Neutrophil (primary cell): Measurements from ENCODE around the gene FN1.

Experiments used
- H3K27ac ChIP-seq: fragments of 200-600 bp; sonication (generic); 2 replicates; pipeline ENCODE4 v1.5.1; 2016; ENCODE audit warnings: mild to moderate bottlenecking, moderate library complexity
- H3K27me3 ChIP-seq: fragments of 200-600 bp; sonication (generic); 2 replicates; pipeline ENCODE4 v1.6.0; 2016; ENCODE audit warnings: mild to moderate bottlenecking
- H3K36me3 ChIP-seq: fragments of 200-600 bp; sonication (generic); 2 replicates; pipeline ENCODE4 v1.5.1; 2017
- H3K4me1 ChIP-seq, 2 experiments: fragments of 200-600 bp in 1 of 2; sonication (generic) in 1 of 2; 1 replicate in 1 of 2; 2 replicates in 1 of 2; pipeline versions ENCODE4 v1.5.1 to v1.6.1; 2013 to 2016; ENCODE audit warnings: low read depth in 1 of 2, low read length in 1 of 2, mild to moderate bottlenecking in 1 of 2, moderate library complexity in 1 of 2; ENCODE audit not compliant: control insufficient read depth in 1 of 2, insufficient read depth in 1 of 2
- H3K4me3 ChIP-seq, 2 experiments: fragments of 200-600 bp in 1 of 2; sonication (generic) in 1 of 2; 1 replicate in 1 of 2; 2 replicates in 1 of 2; pipeline ENCODE4 v1.5.1; 2013 to 2016; ENCODE audit warnings: low read depth in 1 of 2, low read length in 1 of 2, mild to moderate bottlenecking in 1 of 2, moderate library complexity in 1 of 2
- H3K9me3 ChIP-seq: fragments of 200-600 bp; sonication (generic); 2 replicates; pipeline ENCODE4 v1.5.1; 2016
- TF ChIP-seq, protein P1 (sequence below): fragments of 200-600 bp; sonication (generic); IDR thresholded peaks from 2 replicates; pipeline ENCODE4 v1.5.1; 2016; ENCODE audit warnings: antibody characterized with exemption

Gene FN1

DNA sequence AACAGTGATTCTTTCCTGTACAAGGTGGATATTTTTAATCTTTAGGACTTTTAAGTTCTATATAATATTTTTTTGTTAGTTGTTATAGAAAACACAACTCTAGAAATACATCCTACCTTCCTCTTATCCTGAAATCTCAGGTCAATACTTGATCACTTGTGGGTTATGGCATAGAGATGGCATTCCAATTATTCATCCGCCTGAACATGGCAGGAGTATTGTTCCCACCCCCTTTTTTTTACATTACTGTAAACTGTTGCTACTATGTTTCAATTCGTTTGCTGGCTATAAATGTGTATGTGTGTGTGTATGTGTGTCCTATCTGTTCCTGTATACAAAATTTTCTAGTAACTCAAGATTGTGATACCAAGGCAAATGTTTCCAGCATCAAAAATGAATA, 43.3 kb upstream of the FN1 start:
- TF ChIP-seq, protein P1, sequence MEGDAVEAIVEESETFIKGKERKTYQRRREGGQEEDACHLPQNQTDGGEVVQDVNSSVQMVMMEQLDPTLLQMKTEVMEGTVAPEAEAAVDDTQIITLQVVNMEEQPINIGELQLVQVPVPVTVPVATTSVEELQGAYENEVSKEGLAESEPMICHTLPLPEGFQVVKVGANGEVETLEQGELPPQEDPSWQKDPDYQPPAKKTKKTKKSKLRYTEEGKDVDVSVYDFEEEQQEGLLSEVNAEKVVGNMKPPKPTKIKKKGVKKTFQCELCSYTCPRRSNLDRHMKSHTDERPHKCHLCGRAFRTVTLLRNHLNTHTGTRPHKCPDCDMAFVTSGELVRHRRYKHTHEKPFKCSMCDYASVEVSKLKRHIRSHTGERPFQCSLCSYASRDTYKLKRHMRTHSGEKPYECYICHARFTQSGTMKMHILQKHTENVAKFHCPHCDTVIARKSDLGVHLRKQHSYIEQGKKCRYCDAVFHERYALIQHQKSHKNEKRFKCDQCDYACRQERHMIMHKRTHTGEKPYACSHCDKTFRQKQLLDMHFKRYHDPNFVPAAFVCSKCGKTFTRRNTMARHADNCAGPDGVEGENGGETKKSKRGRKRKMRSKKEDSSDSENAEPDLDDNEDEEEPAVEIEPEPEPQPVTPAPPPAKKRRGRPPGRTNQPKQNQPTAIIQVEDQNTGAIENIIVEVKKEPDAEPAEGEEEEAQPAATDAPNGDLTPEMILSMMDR = no peak
- no peaks in the 10 kb centered on the region for H3K4me1 ChIP-seq
- H3K36me3 ChIP-seq = no peaks in the 10 kb centered on the region
- H3K9me3 ChIP-seq = no peaks in the 10 kb centered on the region
- H3K4me3 ChIP-seq = no peak overlapping the region
- H3K27me3 ChIP-seq = no peaks in the 10 kb centered on the region
- H3K27ac ChIP-seq = no peak overlapping the region

DNA sequence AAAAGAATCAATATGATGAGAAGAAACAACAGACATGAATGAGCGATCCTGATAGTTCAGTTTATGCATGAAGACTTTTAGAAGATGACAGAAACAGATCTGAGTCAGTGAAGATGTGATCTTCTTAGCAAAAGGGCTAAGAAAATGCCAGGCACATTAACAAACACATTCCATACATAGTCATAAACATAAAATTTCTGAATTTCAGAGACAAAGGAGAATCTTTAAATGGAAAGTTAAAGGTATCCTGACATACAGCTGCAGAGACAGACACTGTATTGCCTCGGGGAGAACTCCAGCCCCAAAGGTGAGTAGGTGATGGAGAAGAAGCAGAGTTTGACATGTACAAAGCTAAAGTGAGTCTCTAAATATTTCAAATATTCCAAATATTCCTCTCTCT, 40.6 kb upstream of the FN1 start:
- H3K27me3 ChIP-seq = no peaks in the 10 kb centered on the region
- no peaks in the 10 kb centered on the region for H3K9me3 ChIP-seq
- no peaks in the 10 kb centered on the region for H3K36me3 ChIP-seq
- TF ChIP-seq, protein P1 = no peak
- no peaks in the 10 kb centered on the region for H3K4me1 ChIP-seq
- no peak overlapping the region for H3K4me3 ChIP-seq
- no peak overlapping the region for H3K27ac ChIP-seq

DNA sequence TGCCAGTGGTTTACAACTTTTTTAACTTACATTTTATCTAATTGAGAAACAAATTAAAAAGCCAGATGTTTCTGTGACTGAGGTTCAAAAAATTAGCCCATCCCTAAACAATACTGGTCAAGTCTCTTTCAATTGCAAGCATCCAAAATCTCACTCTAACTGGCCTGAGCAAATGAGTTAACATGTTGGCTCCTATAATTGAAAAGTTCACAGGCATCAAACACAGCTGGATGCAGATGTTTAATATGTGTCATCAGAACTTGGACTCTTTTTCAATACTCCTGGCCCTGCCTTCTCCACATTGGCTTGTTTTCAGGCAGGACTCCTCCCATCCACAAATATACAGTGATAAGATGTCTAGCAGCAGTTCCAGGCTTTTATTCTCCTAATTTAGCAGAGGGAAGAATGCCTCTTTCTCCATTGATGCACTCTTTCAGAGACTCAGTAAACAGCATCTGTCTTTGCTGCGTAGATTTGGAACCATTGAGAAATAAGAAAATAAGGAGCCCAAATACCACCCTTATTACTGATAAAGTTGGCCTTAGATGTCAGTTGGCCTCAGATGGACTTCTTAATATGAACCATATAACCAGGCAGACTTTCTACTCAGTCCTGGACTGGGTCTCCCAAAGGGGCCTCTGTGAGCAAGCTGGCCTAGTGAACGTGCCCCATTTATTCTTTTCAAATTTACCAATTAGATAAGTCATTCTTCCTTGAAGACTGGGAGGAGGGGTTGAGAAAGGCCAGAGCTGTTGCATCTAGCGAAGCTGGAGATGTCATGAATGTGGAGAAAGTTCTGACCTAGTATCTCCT, 30.4 kb upstream of the FN1 start:
- Histone ChIP-seq H3K9me3 (no peaks in the 10 kb centered on the region), H3K36me3 (no peaks in the 10 kb centered on the region), H3K27ac (no peak overlapping the region), H3K4me3 (no peak overlapping the region), H3K27me3 (peaks cover 7% of the 10 kb centered on the region), H3K4me1 (no peaks in the 10 kb centered on the region)
- TF ChIP-seq, protein P1 = no peak

DNA sequence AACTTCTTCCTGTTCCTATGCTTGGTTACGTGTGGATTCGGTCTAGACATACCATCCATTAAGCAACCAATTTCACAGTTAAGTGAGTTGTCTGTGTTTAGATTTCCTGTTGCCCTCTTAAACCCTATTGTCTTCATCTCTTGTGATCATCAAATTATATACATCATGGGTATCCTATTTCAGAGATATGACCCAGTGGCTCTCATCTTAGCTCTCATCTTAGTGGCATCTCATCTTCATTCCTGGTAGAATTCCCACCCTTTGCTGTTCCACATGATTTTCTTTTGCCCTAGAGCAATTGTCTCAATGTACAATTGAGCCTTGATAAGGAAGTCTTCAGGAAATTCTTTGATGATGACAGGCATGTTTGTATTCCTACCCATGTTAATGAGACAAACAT, 29.4 kb upstream of the FN1 start:
- Histone ChIP-seq H3K27ac (no peak overlapping the region), H3K36me3 (no peaks in the 10 kb centered on the region), H3K9me3 (no peaks in the 10 kb centered on the region), H3K27me3 (peaks cover 15% of the 10 kb centered on the region), H3K4me3 (no peak overlapping the region), H3K4me1 (no peaks in the 10 kb centered on the region)
- TF ChIP-seq, protein P1 = no peak

DNA sequence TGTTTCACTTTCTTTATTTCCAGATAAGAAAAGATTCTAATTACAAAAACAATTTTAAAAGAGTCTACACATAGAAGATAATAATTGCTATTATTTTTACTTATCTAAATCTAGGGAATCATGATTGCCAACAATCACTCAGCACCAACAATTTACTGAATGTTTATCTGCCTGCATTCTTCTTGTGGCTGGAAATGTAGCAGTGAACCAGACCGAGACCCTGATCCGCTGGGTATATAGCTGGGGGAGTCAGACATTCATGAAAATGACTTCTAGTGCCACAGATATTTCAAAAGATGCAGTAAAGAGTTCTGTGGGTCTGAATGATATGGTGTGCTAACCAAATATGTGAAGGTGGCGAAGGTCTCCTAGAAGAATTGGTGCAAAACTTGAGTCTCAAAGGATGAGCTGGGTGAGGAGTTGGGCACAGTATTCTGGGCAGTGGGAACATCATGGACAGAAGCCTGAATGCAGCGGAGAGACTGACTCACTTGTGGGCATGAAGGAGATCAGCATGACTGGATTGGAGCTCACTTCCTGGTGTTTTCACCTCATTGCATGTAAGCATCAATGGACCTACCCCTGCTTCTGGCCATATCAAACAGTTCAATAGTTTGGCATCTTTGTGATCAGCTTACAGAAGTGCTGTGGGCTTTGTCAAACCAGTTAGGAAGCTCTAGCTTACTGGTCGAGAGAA, 26.1 kb upstream of the FN1 start:
- TF ChIP-seq, protein P1 = no peak
- Histone ChIP-seq H3K9me3 (no peaks in the 10 kb centered on the region), H3K4me3 (no peak overlapping the region), H3K27ac (no peak overlapping the region), H3K36me3 (no peaks in the 10 kb centered on the region), H3K27me3 (peaks cover 18% of the 10 kb centered on the region), H3K4me1 (no peaks in the 10 kb centered on the region)
